ENCODE measurements around the gene HCRT.

DNA sequence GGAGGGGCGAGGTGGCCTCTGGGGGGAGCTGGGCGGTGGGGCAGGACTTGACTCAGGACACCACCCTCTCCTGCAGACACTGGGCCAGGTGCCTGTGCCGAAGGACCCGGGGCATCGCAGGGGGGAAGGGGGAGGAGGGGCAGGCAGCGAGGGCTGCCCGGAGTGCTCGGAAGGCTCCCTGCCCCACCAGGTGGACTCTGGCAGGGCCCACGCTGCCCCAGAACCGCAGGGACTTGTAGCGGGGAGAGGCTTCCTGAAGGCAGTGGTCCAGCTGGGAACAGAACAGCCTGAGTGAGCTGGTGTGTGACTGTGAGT lies 4.4 kb upstream of the HCRT start:
- TF ChIP-seq, protein P1, sequence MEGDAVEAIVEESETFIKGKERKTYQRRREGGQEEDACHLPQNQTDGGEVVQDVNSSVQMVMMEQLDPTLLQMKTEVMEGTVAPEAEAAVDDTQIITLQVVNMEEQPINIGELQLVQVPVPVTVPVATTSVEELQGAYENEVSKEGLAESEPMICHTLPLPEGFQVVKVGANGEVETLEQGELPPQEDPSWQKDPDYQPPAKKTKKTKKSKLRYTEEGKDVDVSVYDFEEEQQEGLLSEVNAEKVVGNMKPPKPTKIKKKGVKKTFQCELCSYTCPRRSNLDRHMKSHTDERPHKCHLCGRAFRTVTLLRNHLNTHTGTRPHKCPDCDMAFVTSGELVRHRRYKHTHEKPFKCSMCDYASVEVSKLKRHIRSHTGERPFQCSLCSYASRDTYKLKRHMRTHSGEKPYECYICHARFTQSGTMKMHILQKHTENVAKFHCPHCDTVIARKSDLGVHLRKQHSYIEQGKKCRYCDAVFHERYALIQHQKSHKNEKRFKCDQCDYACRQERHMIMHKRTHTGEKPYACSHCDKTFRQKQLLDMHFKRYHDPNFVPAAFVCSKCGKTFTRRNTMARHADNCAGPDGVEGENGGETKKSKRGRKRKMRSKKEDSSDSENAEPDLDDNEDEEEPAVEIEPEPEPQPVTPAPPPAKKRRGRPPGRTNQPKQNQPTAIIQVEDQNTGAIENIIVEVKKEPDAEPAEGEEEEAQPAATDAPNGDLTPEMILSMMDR (IDR thresholded peaks at IDR 0.05; ENCODE audit: low read length): no peak
- TF ChIP-seq EZH2phosphoT487 (IDR thresholded peaks at IDR 0.05; ENCODE audit: low read length) (no peak), EZH2 (optimal IDR thresholded peaks at IDR 0.05; ENCODE audit: low read depth, low read length) (no peak)
